Central memory CD8-positive, alpha-beta T cell (primary cell): ENCODE measurements around the gene ADI1.

Experiments
- ATAC-seq: fragments of 150-1000 bp; cut with Tn5 transposase; replicated peaks from 2 replicates; pipeline ENCODE4 v1.10.0; 2022; ENCODE audit warnings: mild to moderate bottlenecking, moderate FRiP score, moderate number of reproducible peaks; ENCODE audit not compliant: poor library complexity, severe bottlenecking; ENCODE audit errors: extremely low read depth
- DNase-seq, 2 donors: peaks; one replicate each; pipeline ENCODE4 v3.0.0; 2021; ENCODE audit warnings: low spot score in 2 of 2
- H3K27ac Mint-ChIP-seq: one replicate; pipeline ENCODE4 v1.8.0; 2022; ENCODE audit warnings: low read depth, mild to moderate bottlenecking, moderate library complexity, mixed read lengths
- H3K27me3 Mint-ChIP-seq: one replicate; pipeline ENCODE4 v1.8.0; 2022; ENCODE audit warnings: mixed read lengths
- H3K36me3 Mint-ChIP-seq: one replicate; pipeline ENCODE4 v1.8.0; 2022; ENCODE audit warnings: mild to moderate bottlenecking, moderate library complexity, mixed read lengths; ENCODE audit not compliant: insufficient read depth
- H3K4me1 Mint-ChIP-seq: one replicate; pipeline ENCODE4 v1.8.0; 2022; ENCODE audit warnings: mixed read lengths
- H3K4me3 Mint-ChIP-seq: one replicate; pipeline ENCODE4 v1.8.0; 2022; ENCODE audit warnings: mild to moderate bottlenecking, moderate library complexity, mixed read lengths
- H3K9me3 Mint-ChIP-seq: one replicate; pipeline ENCODE4 v1.8.0; 2022; ENCODE audit warnings: mixed read lengths

The ADI1 gene

GRCh38 chr2:3539836-3540235 lies 20.5 kb upstream of the ADI1 start:
- DNase-seq (no peak), ATAC-seq (no peak)
- Mint-ChIP-seq H3K36me3 (peaks cover 36% of the 10 kb centered on the region), H3K27me3 (no peaks in the 10 kb centered on the region), H3K9me3 (no peaks in the 10 kb centered on the region), H3K4me3 (no peak overlapping the region), H3K27ac (no peak overlapping the region), H3K4me1 (peaks cover 7% of the 10 kb centered on the region)

GRCh38 chr2:3536682-3537632 lies 17.6 kb upstream of the ADI1 start:
- peak overlapping the region; percentile 22 for H3K27ac Mint-ChIP-seq
- peak overlapping the region; percentile 29 for H3K4me3 Mint-ChIP-seq
- H3K36me3 Mint-ChIP-seq = peaks cover 9% of the 10 kb centered on the region
- ATAC-seq (no peak), DNase-seq (no peak)
- no peaks in the 10 kb centered on the region for H3K27me3 Mint-ChIP-seq
- no peaks in the 10 kb centered on the region for H3K9me3 Mint-ChIP-seq
- H3K4me1 Mint-ChIP-seq = no peaks in the 10 kb centered on the region

GRCh38 chr2:3535794-3536681 lies 16.7 kb upstream of the ADI1 start:
- Mint-ChIP-seq H3K9me3 (no peaks in the 10 kb centered on the region), H3K4me1 (no peaks in the 10 kb centered on the region), H3K4me3 (peak overlapping the region; percentile 29), H3K36me3 (peaks cover 6% of the 10 kb centered on the region), H3K27ac (peak overlapping the region; percentile 22), H3K27me3 (no peaks in the 10 kb centered on the region)
- DNase-seq (no peak), ATAC-seq (no peak)

- H3K27ac Mint-ChIP-seq = no peak overlapping the region
- H3K9me3 Mint-ChIP-seq = no peaks in the 10 kb centered on the region
- H3K36me3 Mint-ChIP-seq = peaks cover 4% of the 10 kb centered on the region
- no peak overlapping the region for H3K4me3 Mint-ChIP-seq
- no peak for ATAC-seq
- no peaks in the 10 kb centered on the region for H3K4me1 Mint-ChIP-seq
- H3K27me3 Mint-ChIP-seq = no peaks in the 10 kb centered on the region
- DNase-seq = no peak
Measured at GRCh38 chr2:3535467-3535793, 16.1 kb upstream of the ADI1 start.

GRCh38 chr2:3534251-3534814 lies 15.0 kb upstream of the ADI1 start:
- H3K4me1 Mint-ChIP-seq = no peaks in the 10 kb centered on the region
- ATAC-seq = no peak
- no peak overlapping the region for H3K4me3 Mint-ChIP-seq
- no peak for DNase-seq
- no peaks in the 10 kb centered on the region for H3K9me3 Mint-ChIP-seq
- H3K27me3 Mint-ChIP-seq = no peaks in the 10 kb centered on the region
- peaks cover 1% of the 10 kb centered on the region for H3K36me3 Mint-ChIP-seq
- no peak overlapping the region for H3K27ac Mint-ChIP-seq

- no peak overlapping the region for H3K27ac Mint-ChIP-seq
Measured at GRCh38 chr2:3533836-3534235, 14.5 kb upstream of the ADI1 start.

GRCh38 chr2:3532941-3533340 lies 13.6 kb upstream of the ADI1 start:
- Mint-ChIP-seq H3K27ac (no peak overlapping the region), H3K27me3 (no peaks in the 10 kb centered on the region), H3K36me3 (no peaks in the 10 kb centered on the region), H3K4me3 (no peak overlapping the region), H3K4me1 (no peaks in the 10 kb centered on the region), H3K9me3 (no peaks in the 10 kb centered on the region)
- DNase-seq = no peak
- ATAC-seq = no peak

More at GRCh38 chr2:3533836-3534235, 14.5 kb upstream of the ADI1 start:
- Mint-ChIP-seq H3K27me3 (no peaks in the 10 kb centered on the region), H3K36me3 (no peaks in the 10 kb centered on the region), H3K4me1 (no peaks in the 10 kb centered on the region), H3K4me3 (no peak overlapping the region), H3K9me3 (no peaks in the 10 kb centered on the region)
- ATAC-seq (no peak), DNase-seq (no peak)

- H3K4me3 Mint-ChIP-seq = no peak overlapping the region
- DNase-seq (no peak), ATAC-seq (no peak)
- H3K9me3 Mint-ChIP-seq = no peaks in the 10 kb centered on the region
- no peaks in the 10 kb centered on the region for H3K4me1 Mint-ChIP-seq
- H3K36me3 Mint-ChIP-seq = no peaks in the 10 kb centered on the region
- H3K27ac Mint-ChIP-seq = no peak overlapping the region
- H3K27me3 Mint-ChIP-seq = no peaks in the 10 kb centered on the region
Measured at GRCh38 chr2:3529316-3530025, 10.1 kb upstream of the ADI1 start.

GRCh38 chr2:3527886-3528785 lies 8.8 kb upstream of the ADI1 start:
- H3K36me3 Mint-ChIP-seq = no peaks in the 10 kb centered on the region
- ATAC-seq = no peak
- DNase-seq = no peak
- H3K4me1 Mint-ChIP-seq = no peaks in the 10 kb centered on the region
- no peak overlapping the region for H3K27ac Mint-ChIP-seq
- H3K9me3 Mint-ChIP-seq = no peaks in the 10 kb centered on the region
- no peaks in the 10 kb centered on the region for H3K27me3 Mint-ChIP-seq
- H3K4me3 Mint-ChIP-seq = no peak overlapping the region

GRCh38 chr2:3526871-3527270 lies 7.5 kb upstream of the ADI1 start:
- Mint-ChIP-seq H3K27ac (no peak overlapping the region), H3K36me3 (peaks cover under 1% of the 10 kb centered on the region), H3K9me3 (no peaks in the 10 kb centered on the region), H3K27me3 (no peaks in the 10 kb centered on the region), H3K4me1 (peaks cover 3% of the 10 kb centered on the region), H3K4me3 (no peak overlapping the region)
- DNase-seq (no peak), ATAC-seq (no peak)

GRCh38 chr2:3523551-3524041 lies 4.3 kb upstream of the ADI1 start:
- H3K9me3 Mint-ChIP-seq = no peaks in the 10 kb centered on the region
- H3K27me3 Mint-ChIP-seq = no peaks in the 10 kb centered on the region
- DNase-seq = no peak
- H3K4me1 Mint-ChIP-seq = peaks cover 25% of the 10 kb centered on the region
- no peak overlapping the region for H3K27ac Mint-ChIP-seq
- peaks cover 15% of the 10 kb centered on the region for H3K36me3 Mint-ChIP-seq
- ATAC-seq = no peak
- no peak overlapping the region for H3K4me3 Mint-ChIP-seq
